ENCODE results near the gene CHD6. TPM values are rescaled to one million over a fixed set of nuclear protein-coding genes. Genes with fewer than 3 reads are reported as not detected.

CHD6 gene
- total RNA-seq, 1 donor from 2014 or later: 114 TPM

- H3K27me3 Mint-ChIP-seq: no peaks in the 10 kb centered on the region
- H3K36me3 Mint-ChIP-seq (ENCODE audit: insufficient read depth): peaks cover 52% of the 10 kb centered on the region
- no peak for TF ChIP-seq CTCF (IDR thresholded peaks at IDR 0.05; ENCODE audit: unreplicated experiment)
- H3K27ac Mint-ChIP-seq: no peak overlapping the region
- H3K4me1 Mint-ChIP-seq (ENCODE audit: low read depth): no peaks in the 10 kb centered on the region
- H3K9me3 Mint-ChIP-seq (ENCODE audit: low read depth): no peaks in the 10 kb centered on the region
- H3K4me3 Mint-ChIP-seq (ENCODE audit: low read depth): no peak overlapping the region
- DNase-seq (ENCODE audit: low spot score, unreplicated experiment): no peak
These were observed 180.3 kb downstream of the CHD6 start for GRCh38 chr20:41437836-41438235.

GRCh38 chr20:41436679-41437078 lies 181.5 kb downstream of the CHD6 start:
- DNase-seq (ENCODE audit: low spot score, unreplicated experiment): no peak
- no peak overlapping the region for H3K4me3 Mint-ChIP-seq (ENCODE audit: low read depth)
- H3K27ac Mint-ChIP-seq: no peak overlapping the region
- no peak for TF ChIP-seq CTCF (IDR thresholded peaks at IDR 0.05; ENCODE audit: unreplicated experiment)
- no peaks in the 10 kb centered on the region for H3K27me3 Mint-ChIP-seq
- H3K9me3 Mint-ChIP-seq (ENCODE audit: low read depth): no peaks in the 10 kb centered on the region
- no peaks in the 10 kb centered on the region for H3K4me1 Mint-ChIP-seq (ENCODE audit: low read depth)
- H3K36me3 Mint-ChIP-seq (ENCODE audit: insufficient read depth): peaks cover 52% of the 10 kb centered on the region

GRCh38 chr20:41433203-41433602 lies 185.0 kb downstream of the CHD6 start:
- H3K4me1 Mint-ChIP-seq (ENCODE audit: low read depth): no peaks in the 10 kb centered on the region
- no peak for TF ChIP-seq CTCF (IDR thresholded peaks at IDR 0.05; ENCODE audit: unreplicated experiment)
- no peak overlapping the region for H3K4me3 Mint-ChIP-seq (ENCODE audit: low read depth)
- no peak for DNase-seq (ENCODE audit: low spot score, unreplicated experiment)
- H3K27me3 Mint-ChIP-seq: no peaks in the 10 kb centered on the region
- no peak overlapping the region for H3K27ac Mint-ChIP-seq
- H3K9me3 Mint-ChIP-seq (ENCODE audit: low read depth): no peaks in the 10 kb centered on the region
- peaks cover 37% of the 10 kb centered on the region for H3K36me3 Mint-ChIP-seq (ENCODE audit: insufficient read depth)

GRCh38 chr20:41432746-41433145 lies 185.4 kb downstream of the CHD6 start:
- TF ChIP-seq CTCF (IDR thresholded peaks at IDR 0.05; ENCODE audit: unreplicated experiment): no peak
- no peak for DNase-seq (ENCODE audit: low spot score, unreplicated experiment)
- H3K4me1 Mint-ChIP-seq (ENCODE audit: low read depth): no peaks in the 10 kb centered on the region
- H3K27ac Mint-ChIP-seq: no peak overlapping the region
- no peak overlapping the region for H3K4me3 Mint-ChIP-seq (ENCODE audit: low read depth)
- H3K9me3 Mint-ChIP-seq (ENCODE audit: low read depth): no peaks in the 10 kb centered on the region
- H3K27me3 Mint-ChIP-seq: no peaks in the 10 kb centered on the region
- H3K36me3 Mint-ChIP-seq (ENCODE audit: insufficient read depth): peaks cover 39% of the 10 kb centered on the region

- Mint-ChIP-seq H3K4me1 (ENCODE audit: low read depth) (peaks cover 4% of the 10 kb centered on the region), H3K27me3 (no peaks in the 10 kb centered on the region), H3K36me3 (ENCODE audit: insufficient read depth) (peaks cover 20% of the 10 kb centered on the region), H3K9me3 (ENCODE audit: low read depth) (no peaks in the 10 kb centered on the region), H3K4me3 (ENCODE audit: low read depth) (no peak overlapping the region), H3K27ac (no peak overlapping the region)
- TF ChIP-seq CTCF (IDR thresholded peaks at IDR 0.05; ENCODE audit: unreplicated experiment): no peak
- no peak for DNase-seq (ENCODE audit: low spot score, unreplicated experiment)
These were observed 189.9 kb downstream of the CHD6 start for GRCh38 chr20:41428285-41428684.
